ENCODE data around the gene KDM4C. TPM values are rescaled to one million over a fixed set of nuclear protein-coding genes. Genes with fewer than 3 reads are reported as not detected.

Gene KDM4C
- total and polyA plus RNA-seq, 2 donors (not counting 1 experiment from before 2014, with no cell fraction given), result 49.7 to 141 TPM

GRCh38 chr9:7033076-7034045 is 275.6 kb downstream of the KDM4C start:
- H3K9ac ChIP-seq (ENCODE audit: low read length), result no peak overlapping the region
- H3K4me1 ChIP-seq (ENCODE audit: control insufficient read depth in 2 of 2, insufficient read depth in 2 of 2, low read length in 2 of 2), result no peaks in the 10 kb centered on the region
- no peak for ATAC-seq (ENCODE audit: low read depth)
- WGBS (ENCODE audit: insufficient coverage), result 83% methylated on average over 3 of the region's 5 CpGs
- TF ChIP-seq EZH2 (IDR thresholded peaks at IDR 0.05; ENCODE audit: borderline replicate concordance, insufficient read depth, low read depth, low read length, poor library complexity, severe bottlenecking), result no peak
- H3K4me3 Mint-ChIP-seq, result no peak overlapping the region
- no peaks in the 10 kb centered on the region for H3K4me1 Mint-ChIP-seq
- no peak overlapping the region for H3K4me2 ChIP-seq (replicated peaks; ENCODE audit: low read depth, low read length, poor library complexity, severe bottlenecking)
- no peak overlapping the region for H3K27ac Mint-ChIP-seq
- H3K27me3 Mint-ChIP-seq, result no peaks in the 10 kb centered on the region
- no peaks in the 10 kb centered on the region for H3K9me3 ChIP-seq (ENCODE audit: control extremely low read depth in 1 of 3, control insufficient read depth in 2 of 3, insufficient read depth in 1 of 3, low read length in 2 of 3)
- peaks cover 7 to 17% of the 10 kb centered on the region in 2 experiments for H3K36me3 ChIP-seq (replicated peaks in 1 of 2; ENCODE audit: control extremely low read depth in 1 of 2, control insufficient read depth in 1 of 2, extremely low read depth in 1 of 2, insufficient read depth in 2 of 2, low read length in 1 of 2)
- H2AFZ ChIP-seq (ENCODE audit: insufficient read depth, low read depth, low read length, poor library complexity, severe bottlenecking), result no peak overlapping the region
- CTCF ChIA-PET, result no interaction called here
- no peaks in the 10 kb centered on the region for H3K27me3 ChIP-seq (replicated peaks in 1 of 4; ENCODE audit: control extremely low read depth in 1 of 4, control insufficient read depth in 3 of 4, insufficient read depth in 4 of 4, low read length in 3 of 4)
- H3K4me3 ChIP-seq (ENCODE audit: control extremely low read depth in 1 of 5, extremely low read depth in 1 of 5, insufficient read depth in 1 of 5, low read depth in 2 of 5, low read length in 4 of 5), result no peak overlapping the region
- no peaks in the 10 kb centered on the region for H3K79me2 ChIP-seq (ENCODE audit: control insufficient read depth, insufficient read depth, low read length)
- no peaks in the 10 kb centered on the region for H4K20me1 ChIP-seq (ENCODE audit: control insufficient read depth, insufficient read depth, low read length, poor library complexity, severe bottlenecking)
- no peaks in the 10 kb centered on the region for H3K9me3 Mint-ChIP-seq (ENCODE audit: insufficient read depth)
- intact Hi-C loops (cut with micrococcal nuclease), result no loop called here
- DNase-seq, result no peak
- H3K27ac ChIP-seq (ENCODE audit: low read length in 2 of 2), result no peak overlapping the region
- POLR2A ChIA-PET, result no interaction called here

GRCh38 chr9:7037176-7037575 is 279.4 kb downstream of the KDM4C start:
- ChIA-PET CTCF (no interaction called here), POLR2A (no interaction called here)
- Histone ChIP-seq H3K9ac (ENCODE audit: low read length) (no peak overlapping the region), H3K4me3 (ENCODE audit: control extremely low read depth in 1 of 5, extremely low read depth in 1 of 5, insufficient read depth in 1 of 5, low read depth in 2 of 5, low read length in 4 of 5) (no peak overlapping the region), H4K20me1 (ENCODE audit: control insufficient read depth, insufficient read depth, low read length, poor library complexity, severe bottlenecking) (no peaks in the 10 kb centered on the region), H3K79me2 (ENCODE audit: control insufficient read depth, insufficient read depth, low read length) (no peaks in the 10 kb centered on the region), H3K27me3 (replicated peaks in 1 of 4; ENCODE audit: control extremely low read depth in 1 of 4, control insufficient read depth in 3 of 4, insufficient read depth in 4 of 4, low read length in 3 of 4) (no peaks in the 10 kb centered on the region), H3K4me1 (ENCODE audit: control insufficient read depth in 2 of 2, insufficient read depth in 2 of 2, low read length in 2 of 2) (no peaks in the 10 kb centered on the region), H3K9me3 (ENCODE audit: control extremely low read depth in 1 of 3, control insufficient read depth in 2 of 3, insufficient read depth in 1 of 3, low read length in 2 of 3) (no peaks in the 10 kb centered on the region), H2AFZ (ENCODE audit: insufficient read depth, low read depth, low read length, poor library complexity, severe bottlenecking) (no peak overlapping the region), H3K27ac (ENCODE audit: low read length in 2 of 2) (no peak overlapping the region), H3K36me3 (replicated peaks in 1 of 2; ENCODE audit: control extremely low read depth in 1 of 2, control insufficient read depth in 1 of 2, extremely low read depth in 1 of 2, insufficient read depth in 2 of 2, low read length in 1 of 2) (peaks cover 5 to 20% of the 10 kb centered on the region in 2 experiments), H3K4me2 (replicated peaks; ENCODE audit: low read depth, low read length, poor library complexity, severe bottlenecking) (no peak overlapping the region)
- Mint-ChIP-seq H3K4me1 (no peaks in the 10 kb centered on the region), H3K27ac (no peak overlapping the region), H3K4me3 (no peak overlapping the region), H3K9me3 (ENCODE audit: insufficient read depth) (no peaks in the 10 kb centered on the region), H3K27me3 (no peaks in the 10 kb centered on the region)
- TF ChIP-seq CTCF (IDR thresholded peaks at IDR 0.05), result no peak
- TF ChIP-seq EZH2 (IDR thresholded peaks at IDR 0.05; ENCODE audit: borderline replicate concordance, insufficient read depth, low read depth, low read length, poor library complexity, severe bottlenecking), result no peak
- DNase-seq (no peak), ATAC-seq (ENCODE audit: low read depth) (no peak)
- no CpG with 5 or more reads among the region's 3 CpGs for WGBS (ENCODE audit: insufficient coverage)
- intact Hi-C loops (cut with micrococcal nuclease), result no loop called here
